NCI-H69 (cell line): Measurements from ENCODE around the gene FCRL5.
A peak's percentile ranks its signal among the peaks of the same experiment; 100 is the strongest.

Experiments
- DNase-seq: peaks from one replicate; lab custom pipeline; 2025; lab: John Stamatoyannopoulos, UW

Gene FCRL5

GRCh38 chr1:157523774-157524493 is 28.4 kb downstream of the FCRL5 start:
- DNase-seq: no peak

- no peak for DNase-seq
Measured at GRCh38 chr1:157521056-157521455, 31.3 kb downstream of the FCRL5 start.

- no peak for DNase-seq
Measured at GRCh38 chr1:157520386-157520935, 31.9 kb downstream of the FCRL5 start.

- no peak for DNase-seq
Measured at GRCh38 chr1:157519451-157519850, 32.9 kb downstream of the FCRL5 start.

GRCh38 chr1:157517016-157517415 is 35.3 kb downstream of the FCRL5 start:
- DNase-seq: no peak

GRCh38 chr1:157515709-157516108 is 36.6 kb downstream of the FCRL5 start:
- DNase-seq: no peak

- DNase-seq: no peak
Measured at GRCh38 chr1:157515141-157515540, 37.2 kb downstream of the FCRL5 start.

- DNase-seq: no peak
Measured at GRCh38 chr1:157512036-157512969, 40.0 kb downstream of the FCRL5 start.

- no peak for DNase-seq
Measured at GRCh38 chr1:157509546-157510232, 42.6 kb downstream of the FCRL5 start.

GRCh38 chr1:157505481-157506272 is 46.6 kb downstream of the FCRL5 start:
- peak; percentile 39 for DNase-seq

- no peak for DNase-seq
Measured at GRCh38 chr1:157504646-157505045, 47.7 kb downstream of the FCRL5 start.

GRCh38 chr1:157499521-157499920 is 52.8 kb downstream of the FCRL5 start:
- no peak for DNase-seq

- DNase-seq: no peak
Measured at GRCh38 chr1:157498736-157499090, 53.6 kb downstream of the FCRL5 start.

- no peak for DNase-seq
Measured at GRCh38 chr1:157497987-157498735, 54.2 kb downstream of the FCRL5 start.

GRCh38 chr1:157497284-157497683 is 55.0 kb downstream of the FCRL5 start:
- no peak for DNase-seq

GRCh38 chr1:157496121-157496526 is 56.2 kb downstream of the FCRL5 start:
- DNase-seq: peak; percentile 45

GRCh38 chr1:157495285-157495684 is 57.0 kb downstream of the FCRL5 start:
- DNase-seq: no peak

- no peak for DNase-seq
Measured at GRCh38 chr1:157494093-157494492, 58.2 kb downstream of the FCRL5 start.

GRCh38 chr1:157490467-157491165 is 61.7 kb downstream of the FCRL5 start:
- DNase-seq: peak; percentile 56

GRCh38 chr1:157488156-157488555 is 64.2 kb downstream of the FCRL5 start:
- no peak for DNase-seq
